D721Med (cell line): ENCODE data around the gene CLMN.

ENCODE experiments used
- DNase-seq: peaks from one replicate; pipeline ENCODE4 v3.0.0; 2011; ENCODE audit warnings: low spot score; ENCODE audit not compliant: insufficient read length
- FAIRE-seq: peaks from 2 replicates; lab custom pipeline; 2011; peaks lifted over from hg19 to GRCh38; lab: Jason Lieb, UNC
- CTCF ChIP-seq: IDR thresholded peaks from 2 replicates; pipeline ENCODE4 v1.5.1; 2012; ENCODE audit warnings: mild to moderate bottlenecking, control low read depth; ENCODE audit not compliant: insufficient read depth; ENCODE audit errors: missing control alignments

The CLMN gene

GRCh38 chr14:95323361-95323760 lies 3.7 kb upstream of the CLMN start:
- no peak for TF ChIP-seq CTCF
- FAIRE-seq (no peak), DNase-seq (no peak)

- no peak for FAIRE-seq
- TF ChIP-seq CTCF: no peak
- DNase-seq: no peak
Observed at GRCh38 chr14:95322651-95323050, 2.9 kb upstream of the CLMN start.

GRCh38 chr14:95321693-95322455 lies 2.2 kb upstream of the CLMN start:
- DNase-seq: no peak
- FAIRE-seq: no peak
- TF ChIP-seq CTCF: no peak

- FAIRE-seq (no peak), DNase-seq (no peak)
- TF ChIP-seq CTCF: no peak
Observed at GRCh38 chr14:95320955-95321600, 1.4 kb upstream of the CLMN start.

- no peak for FAIRE-seq
- no peak for DNase-seq
- TF ChIP-seq CTCF: no peak
Observed at GRCh38 chr14:95320078-95320895, 579 bp upstream of the CLMN start.

- FAIRE-seq (no peak), DNase-seq (no peak)
- no peak for TF ChIP-seq CTCF
Observed at GRCh38 chr14:95318399-95319311, 1.1 kb downstream of the CLMN start.
